SU-DHL-6 (cell line): ENCODE data around the gene TAAR9.
A peak's percentile ranks its signal among the peaks of the same experiment; 100 is the strongest.

Experiments used
- H2AFZ ChIP-seq: fragments of 200-600 bp; sonication (generic); 2 replicates; pipeline ENCODE4 v1.6.1; 2014; ENCODE audit warnings: low read depth, mild to moderate bottlenecking, moderate library complexity, mixed read lengths, antibody characterized with exemption, low read length; ENCODE audit not compliant: severe bottlenecking
- H3F3A ChIP-seq: fragments of 200-600 bp; shearing (Covaris generic); 2 replicates; pipeline ENCODE4 v1.6.0; 2016; ENCODE audit warnings: antibody characterized with exemption, mild to moderate bottlenecking; ENCODE audit not compliant: insufficient read depth
- H3K27ac ChIP-seq: fragments of 200-600 bp; sonication (generic); 2 replicates; pipeline ENCODE4 v1.5.1; 2016; ENCODE audit warnings: low read depth, mild to moderate bottlenecking, low read length, moderate library complexity, mixed read lengths
- H3K27me3 ChIP-seq: fragments of 200-600 bp; sonication (generic), shearing (Covaris generic); 2 replicates; pipeline ENCODE4 v1.6.0; 2014; ENCODE audit warnings: mild to moderate bottlenecking, low read length
- H3K36me3 ChIP-seq: fragments of 200-600 bp; sonication (generic); 2 replicates; pipeline ENCODE4 v1.6.1; 2014; ENCODE audit warnings: mild to moderate bottlenecking, low read length, mixed read lengths
- H3K4me2 ChIP-seq: fragments of 300-600, 200-600 bp; shearing (Covaris generic), sonication (generic); 2 replicates; pipeline ENCODE4 v1.6.0; 2014; ENCODE audit warnings: low read length, low read depth, mild to moderate bottlenecking; ENCODE audit not compliant: poor library complexity, severe bottlenecking
- H3K4me3 ChIP-seq: fragments of 200-600 bp; sonication (generic); 2 replicates; pipeline ENCODE4 v1.5.1; 2014; ENCODE audit warnings: antibody characterized with exemption, low read length, mild to moderate bottlenecking, mixed read lengths; ENCODE audit not compliant: insufficient read depth, poor library complexity, severe bottlenecking
- H3K79me2 ChIP-seq: fragments of 200-600 bp; sonication (generic); 2 replicates; pipeline ENCODE4 v1.6.1; 2014; ENCODE audit warnings: mild to moderate bottlenecking, low read length, moderate library complexity; ENCODE audit not compliant: insufficient read depth
- H3K9ac ChIP-seq: fragments of 200-600 bp; sonication (generic); 2 replicates; pipeline ENCODE4 v1.7.0; 2014; ENCODE audit warnings: mild to moderate bottlenecking, low read length
- H3K9me2 ChIP-seq: fragments of 200-600 bp; sonication (generic); replicated peaks from 2 replicates; pipeline ENCODE4 v1.6.1; 2014; ENCODE audit warnings: low read length; ENCODE audit not compliant: insufficient read depth
- H3K9me3 ChIP-seq: fragments of 200-600 bp; sonication (generic); 2 replicates; pipeline ENCODE4 v1.6.1; 2014; ENCODE audit warnings: low read length, mixed read lengths; ENCODE audit not compliant: insufficient read depth
- H4K20me1 ChIP-seq: fragments of 200-600 bp; sonication (generic); 2 replicates; pipeline ENCODE4 v1.6.1; 2014; ENCODE audit warnings: low read depth, mild to moderate bottlenecking, antibody characterized with exemption, low read length, moderate library complexity, mixed read lengths
- EZH2phosphoT487 ChIP-seq: fragments of 200-600 bp; sonication (generic), shearing (Covaris generic); conservative IDR thresholded peaks from 2 replicates; pipeline ENCODE4 v1.6.1; 2018; ENCODE audit warnings: mild to moderate bottlenecking, antibody characterized with exemption, low read length, moderate library complexity, mixed read lengths
- TF ChIP-seq, protein P1 (sequence below): fragments of 200-600 bp; sonication (generic); IDR thresholded peaks from one replicate; pipeline ENCODE4 v1.5.1; 2017; ENCODE audit warnings: antibody characterized with exemption, mild to moderate bottlenecking, low read length, moderate library complexity; ENCODE audit not compliant: insufficient read depth, poor library complexity, severe bottlenecking

The TAAR9 gene

DNA sequence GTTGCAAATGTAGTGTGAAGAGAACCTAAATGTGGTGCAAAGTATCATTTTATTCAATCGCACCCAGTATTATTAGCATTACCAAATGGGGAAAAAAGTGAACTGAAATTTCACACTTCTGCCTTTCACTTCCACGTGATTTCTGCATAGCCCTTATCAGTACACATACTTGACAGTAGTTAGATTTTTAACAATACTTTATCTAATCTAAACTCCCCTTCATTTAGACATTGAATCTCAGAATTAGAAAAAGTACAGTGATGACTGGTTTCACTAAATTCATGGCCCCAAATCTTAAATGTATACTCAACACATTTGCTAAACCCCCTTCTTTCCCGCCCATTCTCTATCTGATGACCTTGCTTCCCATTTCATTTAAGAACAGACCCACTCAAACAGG is 39.4 kb upstream of the TAAR9 start:
- peaks cover 43% of the 10 kb centered on the region for H3K36me3 ChIP-seq
- peak overlapping the region; percentile 93 for H3K4me2 ChIP-seq
- H3K4me3 ChIP-seq, result peak overlapping the region; percentile 27
- peaks cover 80% of the 10 kb centered on the region for H3F3A ChIP-seq
- peaks cover 82% of the 10 kb centered on the region for H3K79me2 ChIP-seq
- H3K9ac ChIP-seq, result peak overlapping the region; percentile 41
- no peaks in the 10 kb centered on the region for H3K9me2 ChIP-seq
- H4K20me1 ChIP-seq, result no peaks in the 10 kb centered on the region
- H3K27ac ChIP-seq, result peak overlapping the region; percentile 96
- H2AFZ ChIP-seq, result no peak overlapping the region
- no peaks in the 10 kb centered on the region for H3K9me3 ChIP-seq
- no peak for TF ChIP-seq EZH2phosphoT487
- TF ChIP-seq, protein P1, sequence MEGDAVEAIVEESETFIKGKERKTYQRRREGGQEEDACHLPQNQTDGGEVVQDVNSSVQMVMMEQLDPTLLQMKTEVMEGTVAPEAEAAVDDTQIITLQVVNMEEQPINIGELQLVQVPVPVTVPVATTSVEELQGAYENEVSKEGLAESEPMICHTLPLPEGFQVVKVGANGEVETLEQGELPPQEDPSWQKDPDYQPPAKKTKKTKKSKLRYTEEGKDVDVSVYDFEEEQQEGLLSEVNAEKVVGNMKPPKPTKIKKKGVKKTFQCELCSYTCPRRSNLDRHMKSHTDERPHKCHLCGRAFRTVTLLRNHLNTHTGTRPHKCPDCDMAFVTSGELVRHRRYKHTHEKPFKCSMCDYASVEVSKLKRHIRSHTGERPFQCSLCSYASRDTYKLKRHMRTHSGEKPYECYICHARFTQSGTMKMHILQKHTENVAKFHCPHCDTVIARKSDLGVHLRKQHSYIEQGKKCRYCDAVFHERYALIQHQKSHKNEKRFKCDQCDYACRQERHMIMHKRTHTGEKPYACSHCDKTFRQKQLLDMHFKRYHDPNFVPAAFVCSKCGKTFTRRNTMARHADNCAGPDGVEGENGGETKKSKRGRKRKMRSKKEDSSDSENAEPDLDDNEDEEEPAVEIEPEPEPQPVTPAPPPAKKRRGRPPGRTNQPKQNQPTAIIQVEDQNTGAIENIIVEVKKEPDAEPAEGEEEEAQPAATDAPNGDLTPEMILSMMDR, result no peak
- no peaks in the 10 kb centered on the region for H3K27me3 ChIP-seq

- TF ChIP-seq, protein P1, result no peak
- no peak for TF ChIP-seq EZH2phosphoT487
These were observed 38.3 kb upstream of the TAAR9 start for GRCh38 chr6:132499757-132500156.

DNA sequence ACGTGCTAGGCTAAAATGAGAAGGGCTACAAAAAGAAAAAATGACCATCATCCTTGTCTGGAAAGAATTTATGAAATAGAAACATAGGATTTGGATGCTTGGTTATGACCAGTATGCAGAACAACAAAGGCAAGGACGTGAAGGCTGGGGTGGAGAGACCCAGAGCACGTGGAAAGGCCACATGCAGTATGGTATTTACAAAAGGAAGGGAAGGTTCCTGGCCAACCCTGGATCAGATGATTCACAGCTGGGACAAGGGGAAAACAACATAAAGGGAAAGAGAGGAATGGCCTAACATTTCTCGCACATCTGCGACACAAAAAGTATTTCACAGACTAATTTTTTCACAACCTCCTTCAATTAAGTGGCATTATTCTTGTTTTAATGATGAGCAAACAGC is 33.3 kb upstream of the TAAR9 start:
- peaks cover 63% of the 10 kb centered on the region for H3F3A ChIP-seq
- peak overlapping the region; percentile 60 for H3K27ac ChIP-seq
- no peak overlapping the region for H3K4me3 ChIP-seq
- H2AFZ ChIP-seq, result no peak overlapping the region
- H3K9me2 ChIP-seq, result no peaks in the 10 kb centered on the region
- no peak overlapping the region; the same call in 1 of the 2 replicates for H3K9ac ChIP-seq
- no peaks in the 10 kb centered on the region for H4K20me1 ChIP-seq
- H3K9me3 ChIP-seq, result no peaks in the 10 kb centered on the region
- H3K4me2 ChIP-seq, result peak overlapping the region; percentile 51
- H3K36me3 ChIP-seq, result peaks cover 21% of the 10 kb centered on the region
- TF ChIP-seq EZH2phosphoT487, result no peak
- TF ChIP-seq, protein P1, result no peak
- peaks cover 93% of the 10 kb centered on the region for H3K79me2 ChIP-seq
- H3K27me3 ChIP-seq, result no peaks in the 10 kb centered on the region

More at GRCh38 chr6:132499757-132500156, 38.3 kb upstream of the TAAR9 start:
- H3K27me3 ChIP-seq, result no peaks in the 10 kb centered on the region
- no peaks in the 10 kb centered on the region for H3K9me3 ChIP-seq
- no peak overlapping the region for H2AFZ ChIP-seq
- peak overlapping the region; percentile 41 for H3K9ac ChIP-seq
- H3F3A ChIP-seq, result peaks cover 86% of the 10 kb centered on the region
- H3K4me3 ChIP-seq, result no peak overlapping the region
- no peaks in the 10 kb centered on the region for H3K9me2 ChIP-seq
- peak overlapping the region; percentile 93 for H3K4me2 ChIP-seq
- H3K27ac ChIP-seq, result peak overlapping the region; percentile 96
- H3K36me3 ChIP-seq, result peaks cover 32% of the 10 kb centered on the region
- H4K20me1 ChIP-seq, result no peaks in the 10 kb centered on the region
- peaks cover 82% of the 10 kb centered on the region for H3K79me2 ChIP-seq
